Middle frontal gyrus (tissue), 1 donor: ENCODE measurements around the gene PSMB7.

Experiments
- DNase-seq: peaks from one replicate; pipeline ENCODE4 v3.0.0-alpha.2; 2015; ENCODE audit warnings: low spot score; ENCODE audit errors: extremely low spot score

PSMB7 gene

DNA sequence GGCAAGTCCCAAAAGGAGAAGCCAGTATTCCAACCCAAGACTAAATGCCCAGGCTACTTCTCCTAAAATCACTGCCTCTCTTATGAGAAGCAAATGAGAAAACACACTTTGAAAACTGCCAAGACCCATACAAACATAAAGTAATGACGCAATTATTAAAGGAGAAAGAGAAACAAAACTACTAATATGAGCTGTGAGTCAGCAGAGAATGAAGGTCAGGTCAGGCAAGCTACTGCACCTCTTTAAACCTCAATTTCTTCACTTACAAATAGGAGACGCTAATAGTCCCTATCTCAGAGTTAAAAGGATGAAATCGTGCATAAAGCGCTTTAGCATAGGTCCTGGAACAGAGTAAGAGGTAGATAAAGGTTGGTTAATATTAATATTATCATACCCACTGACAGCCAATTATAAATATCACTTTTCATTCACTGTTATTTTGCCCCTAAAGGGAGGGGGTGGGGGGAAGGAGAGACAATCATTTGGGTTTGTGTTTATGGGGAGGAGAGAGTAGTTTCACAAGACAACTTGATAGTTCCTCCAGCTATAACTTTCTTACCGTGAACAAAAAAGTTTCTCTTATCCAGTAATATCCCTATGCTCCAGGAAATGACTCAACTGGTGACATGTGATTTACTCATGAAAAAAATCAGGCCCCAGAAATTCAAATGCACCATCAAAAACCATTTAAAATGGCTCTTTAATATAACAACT is 3.6 kb downstream of the PSMB7 start:
- DNase-seq = no peak

DNA sequence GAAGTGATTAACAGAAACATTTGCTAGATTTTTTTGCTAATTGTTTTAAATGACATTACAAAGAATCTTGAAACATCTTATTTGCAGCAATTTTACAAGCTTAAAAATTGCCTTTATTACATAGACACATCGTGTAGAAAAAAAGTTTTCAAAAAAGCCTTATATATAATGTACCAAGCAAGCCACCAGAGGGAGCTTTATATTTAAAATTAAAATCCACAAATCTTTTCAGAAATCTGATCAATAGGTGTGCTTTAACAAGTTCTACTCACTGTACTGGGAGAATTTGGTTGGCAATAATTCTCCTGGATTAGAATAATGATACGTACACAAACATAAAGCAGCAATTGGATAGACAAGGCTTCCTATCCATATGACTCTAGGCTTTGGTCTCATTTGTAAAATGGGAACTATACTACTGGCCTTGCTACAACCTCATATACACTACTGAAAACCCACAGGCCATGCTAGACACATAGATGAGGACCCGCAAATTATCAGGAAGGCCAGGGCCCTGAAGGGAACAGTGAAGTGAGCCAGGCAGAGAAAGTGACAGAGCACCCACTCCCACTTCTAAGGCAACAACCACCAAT is 4.8 kb downstream of the PSMB7 start:
- no peak for DNase-seq

DNA sequence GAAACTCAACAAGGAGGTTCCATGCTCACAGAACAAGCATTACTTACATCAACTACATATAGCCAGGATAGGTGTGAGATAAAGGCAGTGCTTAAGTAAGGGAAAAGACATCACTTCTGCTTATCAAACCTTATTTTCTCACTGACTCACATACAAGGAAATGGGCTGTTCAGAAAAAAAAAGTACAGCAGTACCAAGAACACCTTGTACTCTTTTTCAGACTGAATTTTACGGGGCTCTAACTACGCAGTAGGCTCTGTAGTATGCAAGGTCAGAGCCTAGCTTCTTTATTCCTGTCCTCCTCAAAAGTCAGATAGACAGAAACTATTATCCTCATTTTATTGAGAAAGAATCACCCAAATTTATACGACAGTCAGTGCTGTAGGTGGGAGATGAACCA is 5.8 kb downstream of the PSMB7 start:
- DNase-seq = no peak

DNA sequence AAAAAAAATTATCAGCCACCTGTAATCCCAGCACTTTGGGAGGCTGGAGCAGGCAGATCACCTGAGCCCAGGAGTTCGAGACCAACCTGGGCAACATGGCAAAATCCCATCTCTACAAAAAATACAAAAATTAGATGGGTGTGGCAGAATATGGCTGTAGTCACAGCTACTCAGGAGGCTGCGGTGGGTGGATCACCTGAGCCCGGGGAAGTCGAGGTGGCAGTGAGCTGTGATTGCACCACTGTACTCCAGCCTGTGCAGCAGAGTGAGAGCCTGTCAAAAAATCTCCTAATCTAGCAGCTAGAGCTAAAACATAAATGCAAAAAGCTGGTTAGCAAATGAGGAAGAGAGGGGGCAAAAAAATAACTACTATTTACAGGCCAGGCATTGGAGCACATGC is 12.0 kb downstream of the PSMB7 start:
- DNase-seq = no peak

DNA sequence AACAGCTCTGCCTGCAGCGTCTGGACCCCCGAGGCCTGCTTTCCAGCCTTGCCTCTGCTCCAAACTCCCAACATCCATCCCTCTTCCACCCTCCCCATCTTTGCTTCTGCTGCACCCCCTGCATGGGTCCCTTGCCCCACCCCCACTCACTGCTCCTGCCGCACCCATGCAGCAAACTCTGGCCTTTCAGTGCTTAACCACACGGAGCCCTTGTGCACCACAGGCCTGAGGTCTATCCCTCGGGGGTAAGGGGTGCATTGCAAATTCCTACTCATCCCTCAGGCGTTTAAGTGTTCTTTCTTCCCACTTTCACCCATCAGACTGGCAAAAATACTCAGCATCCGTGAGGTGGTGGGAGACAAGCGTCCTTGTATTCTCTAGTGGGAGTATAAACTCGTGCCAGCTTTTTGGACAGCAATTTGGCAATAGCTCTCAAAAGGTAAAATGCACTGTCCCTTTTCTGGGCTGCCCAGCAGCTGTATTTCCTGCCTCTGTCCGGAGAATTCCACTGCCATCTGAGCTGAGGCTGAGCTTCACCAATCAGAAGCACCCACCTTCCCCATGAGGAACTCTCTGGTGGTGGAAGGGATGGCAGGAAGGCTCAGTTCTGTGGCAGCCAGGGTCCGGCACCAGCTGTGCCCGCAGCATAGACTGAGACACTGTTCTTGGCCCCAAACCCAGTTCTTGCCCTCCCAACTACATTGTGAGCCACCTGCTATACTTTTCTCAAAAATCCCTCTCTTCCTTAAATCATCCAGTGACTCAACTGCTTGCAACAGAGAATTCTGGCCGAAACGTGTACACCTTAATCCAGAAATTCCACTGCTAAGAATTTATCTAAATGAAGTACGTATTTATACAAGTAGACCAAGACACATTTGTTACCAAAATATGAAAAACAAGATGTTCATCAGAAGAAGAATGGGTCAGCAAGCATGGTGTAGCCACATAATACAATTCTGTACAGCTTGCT is 15.0 kb downstream of the PSMB7 start:
- DNase-seq = no peak

DNA sequence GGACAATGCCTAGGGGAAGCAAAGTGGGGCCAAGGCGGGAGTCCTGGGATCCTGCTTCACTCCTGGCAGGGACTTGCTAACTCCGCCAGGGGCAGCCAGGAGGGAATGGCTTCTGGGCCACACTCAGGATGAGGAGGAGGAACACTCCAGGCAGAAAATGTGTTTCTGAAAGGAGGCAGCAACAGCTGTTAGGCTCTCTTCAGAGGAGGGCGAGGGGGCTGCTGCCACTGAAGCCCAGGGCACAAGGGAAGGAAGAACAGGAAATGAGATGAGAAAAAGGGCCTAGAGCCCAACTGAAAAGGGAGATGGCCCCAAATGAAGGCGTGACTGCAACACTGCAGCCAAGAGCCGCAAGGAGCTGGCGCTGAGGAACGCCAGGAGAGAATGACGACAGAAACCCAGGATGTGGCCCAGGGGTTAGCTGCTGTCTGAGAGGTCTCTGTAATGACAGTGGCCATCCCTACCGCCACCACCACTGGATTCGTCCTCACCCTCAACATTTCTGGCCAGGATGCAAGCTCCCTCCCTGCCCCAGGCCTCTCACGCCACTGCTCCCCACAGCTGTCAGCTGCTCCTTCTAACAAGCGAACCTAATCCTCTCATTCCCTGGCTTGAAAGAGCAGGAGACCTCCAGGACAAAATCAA is 15.8 kb downstream of the PSMB7 start:
- no peak for DNase-seq

DNA sequence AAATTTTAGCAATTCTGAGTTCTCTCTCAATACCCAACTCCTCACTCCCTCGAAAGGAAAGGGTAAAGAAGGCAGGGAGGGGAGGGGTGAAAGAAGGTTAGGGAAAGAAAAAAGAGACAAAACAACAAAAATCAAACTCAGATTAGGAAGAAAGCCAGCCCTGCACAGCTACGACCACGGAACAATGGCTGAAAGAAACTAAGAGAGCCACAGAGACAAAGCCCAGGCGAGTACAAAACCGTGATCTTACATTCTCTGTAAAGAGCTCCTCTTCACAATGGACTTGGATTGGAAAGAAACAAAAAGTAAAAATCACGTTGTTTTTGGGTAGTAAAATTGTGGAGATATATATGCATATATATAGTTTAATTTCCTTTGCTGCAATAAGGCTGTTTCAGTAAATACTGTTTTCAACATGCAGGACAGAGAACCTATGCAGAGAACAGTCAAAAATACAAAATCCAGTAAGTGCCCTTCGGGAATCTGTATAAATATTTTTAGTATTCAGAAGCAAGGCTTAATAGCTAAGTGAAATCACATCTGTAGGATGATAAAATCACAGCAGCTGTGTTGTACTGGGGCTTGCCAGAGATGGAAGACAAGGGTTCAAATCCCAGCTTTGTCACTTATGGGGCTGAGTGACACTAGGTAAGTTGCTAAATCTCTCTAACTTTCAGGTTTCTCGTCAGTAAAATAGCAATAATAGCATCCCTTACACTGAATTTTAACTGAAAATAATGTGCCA is 16.9 kb downstream of the PSMB7 start:
- DNase-seq = no peak

DNA sequence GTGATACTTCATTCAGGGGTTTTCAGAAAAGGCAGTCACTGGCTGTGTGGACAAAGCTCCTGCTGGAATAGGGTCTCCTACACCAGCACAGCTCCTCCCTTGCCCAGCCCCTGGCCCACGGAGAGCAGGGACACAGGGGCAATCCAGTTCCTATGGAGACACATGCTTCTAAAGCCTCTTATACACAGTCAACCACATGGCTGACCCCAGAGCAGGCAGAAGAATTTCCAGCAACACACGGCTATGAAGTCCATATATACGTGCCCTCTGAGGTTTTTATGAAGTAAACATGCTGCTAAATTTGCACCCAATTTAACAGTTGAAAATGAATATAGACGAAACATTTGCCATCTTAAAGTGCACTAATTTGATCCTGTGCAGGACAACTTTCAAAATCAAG is 19.4 kb downstream of the PSMB7 start:
- DNase-seq = no peak

DNA sequence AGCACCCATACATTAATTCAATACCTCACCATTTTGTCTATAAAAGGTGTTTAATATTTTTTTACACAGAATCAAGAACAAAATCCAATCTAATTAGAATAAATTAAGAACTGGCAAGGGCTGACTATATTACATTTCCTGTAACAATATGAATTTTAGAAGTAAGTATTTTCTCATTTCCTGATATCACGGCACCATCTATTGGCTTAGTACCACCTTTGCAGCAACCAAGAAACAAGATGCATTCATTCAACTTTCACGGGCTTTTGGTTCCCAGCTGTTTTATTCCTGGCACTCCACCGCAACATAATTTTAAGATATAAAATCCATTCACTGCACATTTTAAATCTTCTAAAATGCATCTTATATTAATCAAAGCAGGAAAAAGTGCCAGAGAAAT is 20.6 kb downstream of the PSMB7 start:
- no peak for DNase-seq

DNA sequence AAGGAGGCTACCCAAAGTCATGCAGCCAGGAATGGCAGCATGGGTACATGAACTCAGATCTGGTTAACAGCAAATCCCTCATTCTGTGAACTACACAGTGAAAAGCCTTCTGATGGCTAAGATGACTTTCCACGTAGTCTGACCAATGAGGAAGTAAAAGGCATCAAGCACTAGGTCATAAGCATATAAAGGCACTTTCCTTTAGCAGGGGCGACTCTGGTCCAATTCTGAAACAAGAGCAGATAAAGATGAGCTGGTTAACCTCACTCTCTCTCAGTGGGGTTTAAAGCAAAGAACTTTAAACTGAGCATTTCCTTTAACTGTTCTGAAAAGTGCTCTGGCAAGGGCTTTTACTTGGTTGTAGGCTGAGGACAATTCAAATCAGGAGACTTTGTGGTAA is 21.1 kb downstream of the PSMB7 start:
- no peak for DNase-seq

DNA sequence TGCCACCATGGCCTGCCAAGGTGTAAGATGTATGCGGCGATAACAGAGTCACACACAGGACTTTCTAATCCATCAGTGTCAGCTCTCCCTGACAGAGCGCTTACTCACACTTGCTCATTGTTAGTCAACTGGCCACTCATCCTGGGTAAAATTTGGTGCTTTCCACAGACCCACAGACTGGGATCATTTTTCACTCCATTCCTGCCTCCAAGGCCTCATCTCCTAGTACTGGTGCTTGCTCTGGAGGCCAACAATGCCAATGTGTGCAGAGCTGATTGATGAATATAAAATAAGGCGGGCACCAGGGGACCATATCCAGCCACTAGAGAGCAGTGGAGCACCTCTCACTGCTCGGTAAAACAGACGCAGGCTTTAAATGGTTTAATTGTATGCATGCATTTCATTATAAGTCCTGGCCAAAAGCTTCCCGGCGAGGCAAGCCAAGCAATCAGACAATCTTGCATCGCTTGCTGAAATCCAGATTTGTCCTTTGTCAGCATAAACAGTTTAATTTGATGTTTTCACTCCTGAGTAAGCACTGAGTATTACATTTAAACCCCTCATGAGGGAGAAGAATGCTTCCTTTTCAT is 22.3 kb downstream of the PSMB7 start:
- DNase-seq = peak; percentile 69

DNA sequence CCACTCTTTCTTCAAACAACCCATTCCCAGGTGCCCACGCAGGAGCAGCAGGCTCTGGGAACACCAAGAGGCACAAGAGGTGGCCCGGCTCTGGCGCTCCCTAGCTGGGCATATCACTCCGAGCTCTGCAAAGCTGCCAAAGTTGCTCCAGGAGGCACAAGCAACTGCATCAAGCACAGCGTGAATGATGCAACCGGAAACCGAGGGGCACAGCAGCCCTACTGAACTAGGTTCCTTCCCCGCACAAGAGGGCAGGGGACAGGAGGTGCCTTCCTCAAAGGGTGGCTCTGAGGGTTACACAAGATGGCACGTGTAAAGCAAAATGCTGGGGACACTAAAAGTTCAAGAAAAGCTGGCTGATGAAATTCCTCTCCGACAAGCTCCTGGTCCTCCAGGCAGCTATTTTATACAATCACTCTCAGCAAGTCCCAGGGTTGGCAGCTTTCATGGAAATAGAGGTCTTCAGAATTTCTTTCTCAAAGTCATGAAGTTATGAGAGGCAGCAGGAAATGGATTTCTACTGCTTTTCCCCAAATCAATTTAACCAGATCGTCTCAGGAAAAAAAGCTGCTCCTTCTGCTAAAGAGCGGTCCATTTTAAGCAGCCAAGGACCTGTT is 22.9 kb downstream of the PSMB7 start:
- no peak for DNase-seq

DNA sequence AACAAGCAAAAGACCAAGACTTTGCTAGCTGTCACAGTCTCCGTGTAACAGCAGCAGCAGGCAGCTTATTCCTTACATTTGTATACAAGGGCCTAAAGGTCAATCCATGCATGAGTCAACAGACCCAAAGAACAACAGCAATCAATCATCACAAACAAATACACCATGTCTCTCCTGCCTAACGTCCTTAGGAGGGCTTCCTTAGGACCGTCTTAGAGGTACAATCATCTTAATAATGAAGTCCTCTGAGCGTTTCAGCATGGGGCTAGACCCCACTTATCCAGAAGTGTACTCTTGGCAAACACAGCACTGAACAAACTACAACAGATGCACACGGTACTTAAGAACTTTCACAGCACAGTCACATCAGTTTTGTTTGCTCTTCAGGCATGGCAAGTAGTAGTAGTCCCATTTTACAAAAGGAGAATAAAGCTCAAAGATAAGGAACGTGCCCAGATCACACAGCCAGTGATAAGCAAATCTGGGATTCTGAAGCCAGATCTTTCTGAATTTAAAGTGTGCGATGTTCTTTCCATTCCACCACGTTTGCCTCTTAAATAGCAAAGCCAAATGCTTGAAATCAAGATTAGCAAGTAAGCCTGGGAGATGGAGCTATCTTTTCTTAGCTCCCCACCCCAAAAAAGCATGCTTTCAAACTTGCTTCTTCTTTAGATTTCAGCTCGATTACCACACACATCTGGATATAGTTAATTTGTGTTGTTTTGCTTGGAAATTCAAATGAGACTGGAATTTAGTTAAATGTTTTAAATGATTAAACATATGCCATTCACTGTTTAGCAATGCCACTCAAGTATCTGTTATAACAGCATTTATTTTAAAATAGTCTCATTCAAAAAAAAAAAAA is 24.2 kb downstream of the PSMB7 start:
- DNase-seq = no peak

DNA sequence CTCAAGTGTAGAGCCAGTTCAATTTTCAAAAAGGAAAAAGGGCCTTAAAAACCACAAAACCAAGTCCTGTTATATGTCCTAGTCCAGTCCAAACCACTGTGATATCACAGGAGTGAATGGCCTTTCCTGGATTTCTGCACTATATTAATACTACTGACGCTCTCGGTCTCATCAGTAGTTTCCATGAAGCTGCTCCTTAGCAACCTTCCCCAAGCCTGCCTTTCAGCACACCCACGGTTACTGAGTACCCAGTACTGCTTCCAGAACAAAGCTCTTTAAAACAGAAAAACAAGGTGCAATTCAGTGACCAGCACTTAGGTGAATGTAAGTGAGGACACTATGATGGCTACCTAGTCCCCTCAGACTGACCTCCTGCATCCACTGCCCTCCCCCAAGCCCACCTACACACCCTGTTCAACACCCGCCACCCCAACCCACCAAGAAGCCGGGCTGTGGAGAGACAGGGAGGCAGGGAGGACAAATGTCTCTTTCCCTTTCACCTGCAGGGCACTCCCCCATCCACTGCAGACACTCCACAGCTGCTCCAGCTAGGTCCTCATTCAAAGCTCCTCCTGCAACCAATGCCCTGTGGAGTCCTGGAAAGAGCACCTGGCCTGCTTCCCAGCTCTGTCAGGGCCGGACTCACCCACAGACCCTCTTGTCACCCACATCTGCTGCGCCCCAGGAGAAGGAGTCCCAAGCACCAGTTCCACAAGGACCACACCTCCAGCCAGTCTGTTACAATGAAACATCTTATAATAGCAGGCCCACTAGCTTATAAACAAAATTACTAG is 25.9 kb downstream of the PSMB7 start:
- no peak for DNase-seq

DNA sequence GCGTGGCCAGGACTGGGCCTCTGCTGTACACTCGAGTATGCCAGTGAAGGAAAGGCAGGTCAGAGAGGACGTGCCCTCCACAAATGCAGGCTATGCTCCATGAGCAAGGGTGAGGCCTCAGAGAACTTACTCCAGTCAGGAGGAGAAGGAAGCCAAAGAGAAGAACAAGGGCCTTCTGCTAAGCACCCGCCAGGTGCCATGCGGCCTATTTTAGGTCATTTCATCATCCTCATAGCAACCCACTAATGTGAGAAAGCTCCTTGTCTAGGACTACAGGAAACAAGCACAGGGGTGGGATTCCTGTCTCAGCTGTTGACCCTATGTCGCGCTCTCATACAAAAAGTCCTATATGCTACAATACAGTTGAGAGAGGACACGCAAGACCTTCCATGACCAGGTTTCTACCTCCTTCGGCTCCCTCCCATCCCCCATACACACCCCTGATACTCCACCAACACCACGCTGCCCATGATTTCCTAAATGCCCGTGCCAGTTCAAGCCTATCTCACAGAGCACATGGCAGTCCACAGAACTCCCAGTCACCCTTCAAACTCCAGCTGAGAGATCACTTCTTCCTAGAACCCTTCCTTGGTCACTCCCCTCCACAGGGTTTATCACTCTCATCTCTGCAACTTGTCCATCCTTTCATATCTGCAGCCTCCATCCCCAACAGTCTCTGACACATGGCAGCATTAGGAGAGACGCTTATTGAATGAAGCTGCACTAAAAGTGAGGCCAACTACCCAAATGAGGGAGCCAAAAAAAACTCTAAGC is 26.8 kb downstream of the PSMB7 start:
- no peak for DNase-seq

DNA sequence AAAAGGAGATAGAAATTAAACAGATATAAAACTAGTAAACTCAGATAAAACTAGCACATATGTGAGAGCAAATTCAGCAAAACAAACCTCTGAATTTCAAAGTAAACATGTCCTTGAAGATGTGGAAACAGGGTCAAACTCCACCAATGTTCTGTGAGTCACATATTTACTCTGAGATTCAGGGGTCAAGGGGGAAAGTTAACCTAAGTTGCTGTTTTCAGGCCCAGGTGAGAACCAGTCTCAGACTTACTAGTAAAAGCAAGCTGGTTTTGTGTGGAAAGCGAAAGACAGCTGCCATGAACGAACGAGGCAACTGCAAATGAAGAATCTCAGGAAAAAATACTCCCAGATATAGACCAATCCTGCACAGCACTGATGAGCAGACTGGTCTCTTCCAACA is 29.0 kb downstream of the PSMB7 start:
- no peak for DNase-seq

DNA sequence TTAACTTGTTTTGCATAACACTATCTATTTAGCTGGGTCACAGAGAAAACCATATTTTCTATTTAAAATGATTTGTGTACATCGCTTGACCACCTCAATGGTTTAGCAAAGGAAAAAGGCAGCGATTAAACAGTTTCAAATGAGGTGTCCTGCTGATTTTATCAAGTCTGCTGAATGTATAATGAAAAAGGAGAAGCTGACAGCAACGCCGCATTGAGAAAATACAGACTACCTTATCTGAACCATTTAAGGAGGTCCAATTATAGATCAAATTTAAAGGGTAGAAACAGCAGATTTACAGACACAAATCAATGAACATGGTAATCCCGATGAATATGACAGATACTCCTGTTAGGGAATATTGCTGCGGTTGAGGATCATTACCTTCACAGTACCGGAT is 29.6 kb downstream of the PSMB7 start:
- DNase-seq = no peak

DNA sequence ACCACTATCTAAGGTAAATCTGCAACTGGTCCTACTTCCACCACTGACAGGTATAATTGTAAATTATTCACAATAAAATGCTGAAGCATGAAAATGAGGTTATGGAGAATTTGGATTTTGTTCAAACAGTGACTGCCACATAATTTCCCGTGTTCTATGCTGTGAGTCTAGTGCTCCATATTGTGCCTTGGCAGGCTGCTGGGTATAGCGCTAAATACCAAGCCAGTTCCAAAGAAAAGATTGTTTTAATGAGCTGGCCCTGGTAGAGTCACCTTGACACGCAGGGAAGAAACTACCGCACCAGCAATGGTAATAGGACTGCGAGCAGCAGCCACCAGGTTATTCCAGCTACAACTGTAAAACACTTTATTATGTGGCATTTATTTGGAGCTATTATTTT is 30.4 kb downstream of the PSMB7 start:
- no peak for DNase-seq
